ENCODE results near the gene OR1J4.
"Not testable (repeated sequence)": the region's sequence is repeated elsewhere in the genome, so short reads cannot be mapped to it uniquely, and the experiment has no call there.

The OR1J4 gene

GRCh38 chr9:122518841-122519240 is at the start of gene OR1J4:
TSS of gene OR1J4 (plus strand) at chr9:122519141. CDS start at chr9:122519141, 0 bp downstream.
- no peaks in the 10 kb centered on the region for H3K36me3 Mint-ChIP-seq (ENCODE audit: low read depth)
- peaks cover 20% of the 10 kb centered on the region for H3K27me3 Mint-ChIP-seq
- no peaks in the 10 kb centered on the region for H3K9me3 Mint-ChIP-seq
- H3K27ac Mint-ChIP-seq = no peak within 1 kb of the TSS
- no peaks in the 10 kb centered on the region for H3K4me1 Mint-ChIP-seq (ENCODE audit: low read depth)
- H3K4me3 Mint-ChIP-seq = no peak within 1 kb of the TSS

GRCh38 chr9:122474561-122474960 is 44.4 kb upstream of the OR1J4 start:
- H3K9me3 Mint-ChIP-seq = no peaks in the 10 kb centered on the region
- no peak overlapping the region for H3K4me3 Mint-ChIP-seq
- no peak overlapping the region for H3K27ac Mint-ChIP-seq
- H3K27me3 Mint-ChIP-seq = peaks cover 26% of the 10 kb centered on the region
- H3K36me3 Mint-ChIP-seq (ENCODE audit: low read depth) = no peaks in the 10 kb centered on the region
- H3K4me1 Mint-ChIP-seq (ENCODE audit: low read depth) = no peaks in the 10 kb centered on the region

- no peaks in the 10 kb centered on the region for H3K4me1 Mint-ChIP-seq (ENCODE audit: low read depth)
These were observed 43.2 kb upstream of the OR1J4 start for GRCh38 chr9:122475717-122476116.

GRCh38 chr9:122477346-122477745 is 41.6 kb upstream of the OR1J4 start:
- H3K27ac Mint-ChIP-seq = no peak overlapping the region
- peaks cover 31% of the 10 kb centered on the region for H3K27me3 Mint-ChIP-seq
- H3K4me1 Mint-ChIP-seq (ENCODE audit: low read depth) = no peaks in the 10 kb centered on the region
- H3K4me3 Mint-ChIP-seq = no peak overlapping the region
- no peaks in the 10 kb centered on the region for H3K36me3 Mint-ChIP-seq (ENCODE audit: low read depth)
- H3K9me3 Mint-ChIP-seq = no peaks in the 10 kb centered on the region

More at GRCh38 chr9:122475717-122476116, 43.2 kb upstream of the OR1J4 start:
- Mint-ChIP-seq H3K36me3 (ENCODE audit: low read depth) (no peaks in the 10 kb centered on the region), H3K27ac (no peak overlapping the region), H3K9me3 (no peaks in the 10 kb centered on the region), H3K4me3 (no peak overlapping the region), H3K27me3 (peaks cover 26% of the 10 kb centered on the region)

GRCh38 chr9:122477826-122478225 is 41.1 kb upstream of the OR1J4 start, which contains the start of gene OR1J1:
TSS of gene OR1J1 (minus strand) at chr9:122477926. CDS start at chr9:122477926, 0 bp downstream.
- no peaks in the 10 kb centered on the region for H3K36me3 Mint-ChIP-seq (ENCODE audit: low read depth)
- H3K9me3 Mint-ChIP-seq = no peaks in the 10 kb centered on the region
- no peak within 1 kb of the TSS for H3K27ac Mint-ChIP-seq
- peaks cover 35% of the 10 kb centered on the region for H3K27me3 Mint-ChIP-seq
- H3K4me3 Mint-ChIP-seq = no peak within 1 kb of the TSS
- H3K4me1 Mint-ChIP-seq (ENCODE audit: low read depth) = no peaks in the 10 kb centered on the region

- no peaks in the 10 kb centered on the region for H3K4me1 Mint-ChIP-seq (ENCODE audit: low read depth)
- no peaks in the 10 kb centered on the region for H3K9me3 Mint-ChIP-seq
- no peaks in the 10 kb centered on the region for H3K36me3 Mint-ChIP-seq (ENCODE audit: low read depth)
- peaks cover 32% of the 10 kb centered on the region for H3K27me3 Mint-ChIP-seq
- no peak overlapping the region for H3K27ac Mint-ChIP-seq
- H3K4me3 Mint-ChIP-seq = no peak overlapping the region
These were observed 39.9 kb upstream of the OR1J4 start for GRCh38 chr9:122479062-122479461.

GRCh38 chr9:122498883-122499288 is 20.1 kb upstream of the OR1J4 start:
- Mint-ChIP-seq H3K27ac (no peak overlapping the region), H3K27me3 (peaks cover 50% of the 10 kb centered on the region), H3K4me3 (no peak overlapping the region), H3K9me3 (no peaks in the 10 kb centered on the region), H3K36me3 (ENCODE audit: low read depth) (no peaks in the 10 kb centered on the region), H3K4me1 (ENCODE audit: low read depth) (no peaks in the 10 kb centered on the region)

- no peak overlapping the region for H3K27ac Mint-ChIP-seq
- no peaks in the 10 kb centered on the region for H3K36me3 Mint-ChIP-seq (ENCODE audit: low read depth)
These were observed 12.0 kb upstream of the OR1J4 start for GRCh38 chr9:122506964-122507363.

GRCh38 chr9:122510502-122510901 is 8.4 kb upstream of the OR1J4 start, which contains the start of gene OR1J2:
TSS of gene OR1J2 (plus strand) at chr9:122510802. CDS start at chr9:122510802, 0 bp downstream.
- no peaks in the 10 kb centered on the region for H3K9me3 Mint-ChIP-seq
- peaks cover 37% of the 10 kb centered on the region for H3K27me3 Mint-ChIP-seq
- H3K36me3 Mint-ChIP-seq (ENCODE audit: low read depth) = no peaks in the 10 kb centered on the region
- no peak within 1 kb of the TSS for H3K4me3 Mint-ChIP-seq
- no peak within 1 kb of the TSS for H3K27ac Mint-ChIP-seq
- H3K4me1 Mint-ChIP-seq (ENCODE audit: low read depth) = no peaks in the 10 kb centered on the region

More at GRCh38 chr9:122506964-122507363, 12.0 kb upstream of the OR1J4 start:
- Mint-ChIP-seq H3K27me3 (peaks cover 35% of the 10 kb centered on the region), H3K4me3 (no peak overlapping the region), H3K9me3 (no peaks in the 10 kb centered on the region), H3K4me1 (ENCODE audit: low read depth) (no peaks in the 10 kb centered on the region)

- Mint-ChIP-seq H3K27me3 (peaks cover 17% of the 10 kb centered on the region), H3K4me3 (no peak overlapping the region), H3K9me3 (no peaks in the 10 kb centered on the region), H3K27ac (no peak overlapping the region), H3K4me1 (ENCODE audit: low read depth) (no peaks in the 10 kb centered on the region), H3K36me3 (ENCODE audit: low read depth) (no peaks in the 10 kb centered on the region)
These were observed 715 bp upstream of the OR1J4 start for GRCh38 chr9:122518226-122518625.

- H3K4me3 Mint-ChIP-seq = no peak overlapping the region
- H3K4me1 Mint-ChIP-seq (ENCODE audit: low read depth) = no peaks in the 10 kb centered on the region
- no peaks in the 10 kb centered on the region for H3K36me3 Mint-ChIP-seq (ENCODE audit: low read depth)
- peaks cover 16% of the 10 kb centered on the region for H3K27me3 Mint-ChIP-seq
- no peak overlapping the region for H3K27ac Mint-ChIP-seq
- H3K9me3 Mint-ChIP-seq = no peaks in the 10 kb centered on the region
These were observed 435 bp downstream of the OR1J4 start for GRCh38 chr9:122519376-122519775.

- H3K27ac Mint-ChIP-seq = peak overlapping the region; percentile 50
- peaks cover 5% of the 10 kb centered on the region for H3K9me3 Mint-ChIP-seq
- peaks cover 7% of the 10 kb centered on the region for H3K4me1 Mint-ChIP-seq (ENCODE audit: low read depth)
- peaks cover 19% of the 10 kb centered on the region for H3K27me3 Mint-ChIP-seq
- H3K4me3 Mint-ChIP-seq = no peak overlapping the region
- no peaks in the 10 kb centered on the region for H3K36me3 Mint-ChIP-seq (ENCODE audit: low read depth)
These were observed 7.7 kb downstream of the OR1J4 start for GRCh38 chr9:122526602-122527001.

GRCh38 chr9:122527193-122527592 is 8.3 kb downstream of the OR1J4 start, which contains the start of gene OR1N1:
TSS of gene OR1N1 (minus strand) at chr9:122527293. CDS start at chr9:122527293, 0 bp downstream.
- Mint-ChIP-seq H3K27me3 (peaks cover 19% of the 10 kb centered on the region), H3K36me3 (ENCODE audit: low read depth) (no peaks in the 10 kb centered on the region), H3K27ac (peak within 1 kb of the TSS; percentile 50), H3K4me3 (no peak within 1 kb of the TSS), H3K4me1 (ENCODE audit: low read depth) (peaks cover 7% of the 10 kb centered on the region), H3K9me3 (peaks cover 5% of the 10 kb centered on the region)

- H3K27me3 Mint-ChIP-seq; H3K9me3 Mint-ChIP-seq; H3K4me1 Mint-ChIP-seq (ENCODE audit: low read depth); H3K27ac Mint-ChIP-seq; H3K36me3 Mint-ChIP-seq (ENCODE audit: low read depth); H3K4me3 Mint-ChIP-seq: not testable (repeated sequence)
These were observed 12.2 kb downstream of the OR1J4 start for GRCh38 chr9:122531157-122531556.

- Mint-ChIP-seq H3K36me3 (ENCODE audit: low read depth) (no peaks in the 10 kb centered on the region), H3K4me1 (ENCODE audit: low read depth) (no peaks in the 10 kb centered on the region), H3K9me3 (peaks cover 7% of the 10 kb centered on the region), H3K4me3 (no peak overlapping the region), H3K27me3 (no peaks in the 10 kb centered on the region), H3K27ac (no peak overlapping the region)
These were observed 17.2 kb downstream of the OR1J4 start for GRCh38 chr9:122536134-122536533.

- H3K36me3 Mint-ChIP-seq (ENCODE audit: low read depth); H3K4me1 Mint-ChIP-seq (ENCODE audit: low read depth); H3K9me3 Mint-ChIP-seq; H3K27me3 Mint-ChIP-seq; H3K27ac Mint-ChIP-seq; H3K4me3 Mint-ChIP-seq: not testable (repeated sequence)
These were observed 18.1 kb downstream of the OR1J4 start for GRCh38 chr9:122537066-122537465.
